Lower lobe of right lung (tissue), 2 donors: ENCODE measurements around the gene SYCE1. TPM values are rescaled to one million over a fixed set of nuclear protein-coding genes. Genes with fewer than 3 reads are reported as not detected.

Experiments used
- ATAC-seq, 2 donors: fragments of 200-7000 bp; cut with Tn5 transposase; one replicate each; pipeline ENCODE4 v1.9.1; 2020 to 2022; ENCODE audit warnings: mild to moderate bottlenecking in 2 of 2, moderate library complexity in 2 of 2
- DNase-seq: peaks from one replicate; pipeline ENCODE4 v3.0.0-alpha.2; 2020
- H3K27ac ChIP-seq: fragments of 200-600 bp; one replicate; pipeline ENCODE4 v1.8.0; 2022
- H3K27me3 ChIP-seq: fragments of 200-600 bp; one replicate; pipeline ENCODE4 v1.8.0; 2022; ENCODE audit warnings: low read depth
- H3K36me3 ChIP-seq: fragments of 200-600 bp; one replicate; pipeline ENCODE4 v1.8.0; 2022; ENCODE audit warnings: mild to moderate bottlenecking
- H3K4me1 ChIP-seq: fragments of 200-600 bp; one replicate; pipeline ENCODE4 v1.8.0; 2022
- H3K4me3 ChIP-seq: fragments of 200-600 bp; one replicate; pipeline ENCODE4 v1.8.0; 2022; ENCODE audit warnings: mild to moderate bottlenecking
- H3K9me3 ChIP-seq: fragments of 200-600 bp; one replicate; pipeline ENCODE4 v1.8.0; 2022
- intact Hi-C: fragments of 100-400 bp; cut with DNase I; formaldehyde crosslinking; loops from one replicate; pipeline ENCODE4 v1.11.0; 2022
- total RNA-seq: library from RNA; stranded (reverse); fragmentation: NEBNext Ultra II Directional; extraction: Animal tissue kit (Norgen Biotek cat#: 25700); gene quantifications from one replicate; pipeline ENCODE4 v1.2.1, GENCODE V29; 2021
- TF ChIP-seq, protein P1 (sequence below): fragments of 200-600 bp; IDR thresholded peaks from one replicate; pipeline ENCODE4 v1.8.0; 2022; ENCODE audit warnings: antibody characterized with exemption, mild to moderate bottlenecking
- donor health status: DM: no; HTN: yes; CAD: no; lungs with severe emphysema.

Gene SYCE1
- total RNA-seq, 1 donor from 2014 or later: 0.74 TPM

DNA sequence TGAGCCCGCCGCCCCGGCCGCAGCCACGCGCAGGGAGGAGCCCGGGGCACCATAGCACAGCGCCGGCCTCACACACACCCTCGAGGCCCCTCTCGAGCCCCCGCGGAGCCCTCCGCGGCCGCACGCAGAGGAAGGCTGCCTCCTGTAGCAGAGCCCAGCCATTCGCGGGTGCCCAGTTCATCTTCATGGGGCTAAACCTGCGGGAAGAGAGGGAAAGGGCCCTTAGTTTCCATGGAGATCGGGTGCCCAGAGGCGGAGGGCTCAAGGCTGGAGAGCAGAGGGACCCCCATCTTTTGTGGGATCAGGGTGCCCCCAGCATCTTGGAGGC is 2.9 kb upstream of the SYCE1 start:
- DNase-seq (no peak), ATAC-seq (no peak)
- Histone ChIP-seq H3K4me3 (no peak overlapping the region), H3K9me3 (peaks cover 4% of the 10 kb centered on the region), H3K4me1 (no peaks in the 10 kb centered on the region), H3K27me3 (peaks cover 15% of the 10 kb centered on the region), H3K27ac (no peak overlapping the region), H3K36me3 (no peaks in the 10 kb centered on the region)
- intact Hi-C loops: no loop called here
- TF ChIP-seq, protein P1, sequence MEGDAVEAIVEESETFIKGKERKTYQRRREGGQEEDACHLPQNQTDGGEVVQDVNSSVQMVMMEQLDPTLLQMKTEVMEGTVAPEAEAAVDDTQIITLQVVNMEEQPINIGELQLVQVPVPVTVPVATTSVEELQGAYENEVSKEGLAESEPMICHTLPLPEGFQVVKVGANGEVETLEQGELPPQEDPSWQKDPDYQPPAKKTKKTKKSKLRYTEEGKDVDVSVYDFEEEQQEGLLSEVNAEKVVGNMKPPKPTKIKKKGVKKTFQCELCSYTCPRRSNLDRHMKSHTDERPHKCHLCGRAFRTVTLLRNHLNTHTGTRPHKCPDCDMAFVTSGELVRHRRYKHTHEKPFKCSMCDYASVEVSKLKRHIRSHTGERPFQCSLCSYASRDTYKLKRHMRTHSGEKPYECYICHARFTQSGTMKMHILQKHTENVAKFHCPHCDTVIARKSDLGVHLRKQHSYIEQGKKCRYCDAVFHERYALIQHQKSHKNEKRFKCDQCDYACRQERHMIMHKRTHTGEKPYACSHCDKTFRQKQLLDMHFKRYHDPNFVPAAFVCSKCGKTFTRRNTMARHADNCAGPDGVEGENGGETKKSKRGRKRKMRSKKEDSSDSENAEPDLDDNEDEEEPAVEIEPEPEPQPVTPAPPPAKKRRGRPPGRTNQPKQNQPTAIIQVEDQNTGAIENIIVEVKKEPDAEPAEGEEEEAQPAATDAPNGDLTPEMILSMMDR: no peak

DNA sequence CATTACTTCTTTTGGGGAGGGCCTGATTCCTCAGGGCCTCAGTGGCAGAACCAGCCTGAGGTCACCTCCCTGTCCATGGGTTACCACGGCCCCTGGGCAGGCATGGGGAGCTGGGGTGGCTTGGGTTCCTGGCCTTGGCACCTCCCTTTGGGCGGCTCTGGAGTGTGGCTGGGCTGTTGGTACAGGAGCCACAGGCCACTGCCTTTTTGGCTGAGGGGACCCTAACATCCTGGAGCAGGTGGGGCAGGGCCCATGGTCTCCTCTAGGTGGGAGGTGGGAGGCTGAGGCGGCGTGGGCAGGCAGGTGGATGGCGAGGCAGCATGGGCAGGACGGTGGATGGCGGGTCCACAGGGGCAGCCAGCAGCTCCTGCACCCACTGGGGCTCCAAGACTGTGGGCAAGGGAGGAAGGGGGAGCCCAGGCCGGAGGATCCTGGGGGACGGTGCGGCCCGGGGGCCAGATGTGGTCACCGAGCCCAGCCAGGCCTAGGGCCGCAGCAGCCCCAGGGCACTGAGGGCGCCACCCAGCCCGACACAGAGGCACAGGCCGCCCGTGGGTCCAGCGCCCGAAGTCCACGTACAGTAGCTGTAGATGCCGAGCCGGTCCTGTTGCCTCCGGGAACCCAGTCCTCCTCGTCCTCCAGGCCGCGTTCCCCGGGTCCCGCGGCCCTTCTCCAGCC is 2.4 kb upstream of the SYCE1 start:
- no peaks in the 10 kb centered on the region for H3K36me3 ChIP-seq
- intact Hi-C loops: no loop called here
- H3K27me3 ChIP-seq: peaks cover 15% of the 10 kb centered on the region
- H3K27ac ChIP-seq: no peak overlapping the region
- H3K4me1 ChIP-seq: no peaks in the 10 kb centered on the region
- H3K4me3 ChIP-seq: no peak overlapping the region
- TF ChIP-seq, protein P1: no peak
- no peak for DNase-seq
- no peaks in the 10 kb centered on the region for H3K9me3 ChIP-seq
- no peak for ATAC-seq

DNA sequence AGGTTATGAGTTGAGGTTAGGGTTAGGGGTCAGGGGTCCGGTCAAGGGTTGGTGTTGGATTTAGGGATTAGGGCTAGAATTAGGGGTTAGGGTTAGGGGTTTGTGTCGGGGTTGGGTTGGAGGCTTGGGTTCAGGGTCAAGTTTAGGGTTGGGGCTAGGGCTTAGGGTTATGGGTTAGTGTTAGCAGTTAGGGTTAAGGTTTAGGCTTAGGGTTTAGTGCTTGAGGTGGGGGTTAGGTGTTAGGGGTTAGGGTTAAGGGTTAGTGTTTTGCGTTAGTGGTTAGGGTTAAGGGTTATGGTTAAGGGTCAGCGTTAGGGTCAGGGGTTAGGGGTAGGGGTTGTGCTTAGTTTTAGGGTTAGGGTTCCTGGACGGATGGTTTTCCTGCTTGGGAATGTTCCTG is 1.7 kb upstream of the SYCE1 start:
- Histone ChIP-seq H3K4me3 (no peak overlapping the region), H3K9me3 (no peaks in the 10 kb centered on the region), H3K4me1 (no peaks in the 10 kb centered on the region), H3K36me3 (no peaks in the 10 kb centered on the region), H3K27me3 (peaks cover 15% of the 10 kb centered on the region), H3K27ac (no peak overlapping the region)
- ATAC-seq (no peak), DNase-seq (no peak)
- intact Hi-C loops: no loop called here
- TF ChIP-seq, protein P1: no peak

DNA sequence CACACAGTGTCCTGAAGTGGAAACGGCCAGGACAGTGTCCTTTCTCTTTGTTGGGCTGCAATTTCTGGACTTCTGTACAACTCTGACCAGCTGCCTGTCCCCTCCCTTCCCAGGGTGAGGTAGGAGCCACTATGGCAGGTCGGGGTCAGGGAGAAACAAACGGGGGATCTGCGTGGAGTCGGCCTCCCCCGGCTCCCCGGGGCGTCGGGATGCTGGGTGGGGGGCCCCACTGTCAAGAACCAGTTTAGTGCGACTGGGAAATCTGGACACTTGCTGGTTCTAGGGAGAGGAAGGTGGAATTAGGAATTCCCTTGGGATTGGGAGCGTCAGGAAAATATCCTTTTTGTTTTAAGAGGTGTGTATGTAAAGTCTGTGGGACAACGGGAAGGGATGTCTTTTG is 567 bp downstream of the SYCE1 start:
- no peaks in the 10 kb centered on the region for H3K4me1 ChIP-seq
- no peak for DNase-seq
- no peak for ATAC-seq
- TF ChIP-seq, protein P1: no peak
- no peaks in the 10 kb centered on the region for H3K9me3 ChIP-seq
- intact Hi-C loops: no loop called here
- H3K27ac ChIP-seq: no peak overlapping the region
- no peaks in the 10 kb centered on the region for H3K36me3 ChIP-seq
- H3K27me3 ChIP-seq: peaks cover 15% of the 10 kb centered on the region
- no peak overlapping the region for H3K4me3 ChIP-seq

DNA sequence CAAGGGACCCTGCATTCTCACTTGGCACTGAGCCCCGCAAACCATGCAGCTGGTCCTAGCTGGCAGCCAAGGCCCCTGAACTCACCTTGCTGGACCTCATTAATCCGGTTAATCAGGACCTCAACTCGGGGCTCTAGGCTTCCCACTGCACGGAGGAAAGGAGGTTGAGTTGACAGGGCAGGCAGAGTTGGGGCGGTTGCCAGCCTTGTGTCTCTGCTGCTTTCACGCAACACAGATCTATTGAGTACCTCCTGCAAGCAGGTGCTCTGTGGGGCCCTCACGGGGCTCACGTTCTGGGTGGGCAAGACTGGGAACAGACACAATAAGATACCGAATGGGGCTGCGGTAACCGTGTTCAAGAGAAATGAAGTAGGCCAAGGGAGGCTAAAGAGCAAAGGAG is 6.2 kb downstream of the SYCE1 start:
- H3K4me1 ChIP-seq: no peaks in the 10 kb centered on the region
- no peaks in the 10 kb centered on the region for H3K36me3 ChIP-seq
- H3K9me3 ChIP-seq: no peaks in the 10 kb centered on the region
- no peaks in the 10 kb centered on the region for H3K27me3 ChIP-seq
- no peak overlapping the region for H3K4me3 ChIP-seq
- H3K27ac ChIP-seq: no peak overlapping the region
- TF ChIP-seq, protein P1: no peak
- DNase-seq (no peak), ATAC-seq (no peak)
- intact Hi-C loops: no loop called here
